K562 (cell line): ENCODE measurements around the gene ASPHD2. TPM values are rescaled to one million over a fixed set of nuclear protein-coding genes. Genes with fewer than 3 reads are reported as not detected.
A peak's percentile ranks its signal among the peaks of the same experiment; 100 is the strongest.

ENCODE experiments used
- GATAD2B ChIP-seq: fragments of 450-650 bp; IDR thresholded peaks from 2 replicates; pipeline ENCODE4 v1.6.1; 2017; ENCODE audit warnings: mild to moderate bottlenecking, borderline replicate concordance
- JUND ChIP-seq, 2 experiments: IDR thresholded peaks; 2 replicates in 1 of 2; 3 replicates in 1 of 2; pipeline ENCODE4 v1.6.1; 2011; ENCODE audit warnings: borderline replicate concordance in 2 of 2, low read depth in 2 of 2, low read length in 2 of 2, improper control_type of control experiment in 1 of 2, missing biosample characterization in 1 of 2, missing genetic modification characterization in 1 of 2, missing genetic modification reagents in 1 of 2
- KAT7 ChIP-seq: sonication (generic); formaldehyde crosslinking; IDR thresholded peaks from 2 replicates; pipeline ENCODE4 v1.8.0; 2022; ENCODE audit warnings: missing genetic modification reagents, mild to moderate bottlenecking, borderline replicate concordance
- MAFK ChIP-seq: IDR thresholded peaks from 2 replicates; pipeline ENCODE4 v1.6.1; 2011; ENCODE audit warnings: low read length, improper control_type of control experiment
- MCM7 ChIP-seq, 2 experiments: fragments of 450-650 bp; IDR thresholded peaks; 2 replicates each; pipeline ENCODE4 v1.6.1; 2016 to 2018
- NCOA4 ChIP-seq: fragments of 450-650 bp; IDR thresholded peaks from 2 replicates; pipeline ENCODE4 v1.6.1; 2018; ENCODE audit warnings: mild to moderate bottlenecking; ENCODE audit not compliant: partially characterized antibody
- NR2C2 ChIP-seq, 2 experiments: fragments of 200-800 bp in 1 of 2; sonication (Bioruptor generic) in 1 of 2; sonication (generic) in 1 of 2; formaldehyde crosslinking in 1 of 2; IDR thresholded peaks; 2 replicates each; pipeline versions ENCODE4 v1.6.1 to v1.8.0; 2016 to 2022; ENCODE audit warnings: mild to moderate bottlenecking in 1 of 2, missing compliant biosample characterization in 1 of 2, missing genetic modification characterization in 1 of 2, missing genetic modification reagents in 1 of 2
- RBM25 ChIP-seq: fragments of 200-400 bp; formaldehyde crosslinking; IDR thresholded peaks from 2 replicates; pipeline ENCODE4 v1.6.1; 2018; ENCODE audit warnings: low read length, low read depth, moderate library complexity; ENCODE audit not compliant: severe bottlenecking
- SMC3 ChIP-seq: conservative IDR thresholded peaks from 2 replicates; pipeline ENCODE4 v1.6.1; 2011; ENCODE audit warnings: low read depth, low read length, improper control_type of control experiment; ENCODE audit not compliant: insufficient read depth
- STAT5A ChIP-seq: IDR thresholded peaks from 2 replicates; pipeline ENCODE4 v1.6.1; 2012; ENCODE audit warnings: low read length, inconsistent platforms, borderline replicate concordance
- XRCC3 ChIP-seq: fragments of 450-650 bp; IDR thresholded peaks from 2 replicates; pipeline ENCODE4 v1.6.1; 2017; ENCODE audit warnings: mild to moderate bottlenecking, moderate library complexity
- YBX1 ChIP-seq: fragments of 450-650 bp; IDR thresholded peaks from 2 replicates; pipeline ENCODE4 v1.7.1; 2016; ENCODE audit warnings: mild to moderate bottlenecking
- ZNF766 ChIP-seq: fragments of 200-800 bp; sonication (Bioruptor generic); conservative IDR thresholded peaks from 2 replicates; pipeline ENCODE4 v1.6.1; 2016; ENCODE audit warnings: missing genetic modification characterization, missing compliant biosample characterization
- ZSCAN32 ChIP-seq: fragments of 450-650 bp; formaldehyde crosslinking; IDR thresholded peaks from 2 replicates; pipeline ENCODE4 v1.4.0; 2020; ENCODE audit warnings: mild to moderate bottlenecking, moderate library complexity
- polyA plus RNA-seq, 8 experiments: library from polyadenylated mRNA; depleted of rRNA in 4 of 8; stranded (reverse) in 5 of 8; unstranded in 3 of 8; fragments of >200 nt; fragmentation: Nextera tagmentation in 2 of 8; fragmentation: Illumina TruSeq in 1 of 8; extraction: Ambion mirVana in 2 of 8; extraction: Trizol in 1 of 8; gene quantifications; 2 replicates each; pipeline versions ENCODE4 v1.2.1 to v1.2.3, GENCODE V29; 2011 to 2014; ENCODE audit warnings: inconsistent platforms in 1 of 8, missing spikeins in 1 of 8
- total RNA-seq, 7 experiments: library from RNA; depleted of rRNA in 6 of 7; stranded (reverse); fragments of >200 nt in 6 of 7; fragmentation: Illumina TruSeq in 2 of 7; extraction: Trizol in 2 of 7; gene quantifications; 2 replicates each; pipeline versions ENCODE4 v1.2.1 to v1.2.3, GENCODE V29; 2011 to 2021; ENCODE audit warnings: low replicate concordance in 1 of 7
- TF ChIP-seq, protein P1 (sequence below): IDR thresholded peaks from 2 replicates; pipeline ENCODE4 v1.6.1; 2016; ENCODE audit warnings: missing genetic modification characterization, missing compliant biosample characterization
- TF ChIP-seq, protein P2 (sequence below): fragments of 450-650 bp; formaldehyde crosslinking; IDR thresholded peaks from 2 replicates; pipeline ENCODE4 v1.4.0; 2020; ENCODE audit warnings: mild to moderate bottlenecking, moderate library complexity
- TF ChIP-seq, protein P3 (sequence below): IDR thresholded peaks from 2 replicates; pipeline ENCODE4 v1.6.1; 2012; ENCODE audit warnings: low read depth, low read length, improper control_type of control experiment, borderline replicate concordance
- TF ChIP-seq, protein P4 (sequence below), 2 experiments: fragments of 150-350 bp in 1 of 2; IDR thresholded peaks; 2 replicates each; pipeline ENCODE4 v1.6.1; 2012 to 2016; ENCODE audit warnings: low read depth in 2 of 2, low read length in 2 of 2, mild to moderate bottlenecking in 1 of 2, moderate library complexity in 1 of 2
- TF ChIP-seq, protein P5 (sequence below): sonication (generic); formaldehyde crosslinking; IDR thresholded peaks from 2 replicates; pipeline ENCODE4 v1.8.0; 2022; ENCODE audit warnings: missing genetic modification reagents, mild to moderate bottlenecking, borderline replicate concordance

Gene ASPHD2
- total and polyA plus RNA-seq, 9 of the 15 experiments (the other 6 are each of a cell fraction or from before 2014, with no cell fraction given): 0.18 to 0.64 (median 0.36) TPM

DNA sequence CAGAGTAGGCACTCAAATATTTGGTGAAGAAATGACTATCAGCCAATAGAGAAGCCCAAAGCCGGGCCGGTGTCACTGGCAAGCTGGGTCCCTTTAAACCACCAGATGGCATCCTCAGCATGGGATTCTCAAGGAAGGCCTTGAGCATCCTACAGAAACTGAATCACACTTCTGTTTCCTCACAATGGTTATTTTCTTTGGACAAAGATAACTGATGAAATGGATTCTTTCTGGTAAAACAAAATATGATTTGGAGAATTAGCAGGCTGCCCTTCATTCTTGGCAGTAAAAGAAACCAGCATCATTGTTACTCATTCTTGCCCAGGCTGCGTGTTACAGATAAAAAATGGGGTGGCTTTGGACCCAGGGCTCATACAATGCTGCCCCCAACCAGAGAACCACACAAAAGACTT, 30.3 kb upstream of the ASPHD2 start (continued):
- TF ChIP-seq, protein P1, sequence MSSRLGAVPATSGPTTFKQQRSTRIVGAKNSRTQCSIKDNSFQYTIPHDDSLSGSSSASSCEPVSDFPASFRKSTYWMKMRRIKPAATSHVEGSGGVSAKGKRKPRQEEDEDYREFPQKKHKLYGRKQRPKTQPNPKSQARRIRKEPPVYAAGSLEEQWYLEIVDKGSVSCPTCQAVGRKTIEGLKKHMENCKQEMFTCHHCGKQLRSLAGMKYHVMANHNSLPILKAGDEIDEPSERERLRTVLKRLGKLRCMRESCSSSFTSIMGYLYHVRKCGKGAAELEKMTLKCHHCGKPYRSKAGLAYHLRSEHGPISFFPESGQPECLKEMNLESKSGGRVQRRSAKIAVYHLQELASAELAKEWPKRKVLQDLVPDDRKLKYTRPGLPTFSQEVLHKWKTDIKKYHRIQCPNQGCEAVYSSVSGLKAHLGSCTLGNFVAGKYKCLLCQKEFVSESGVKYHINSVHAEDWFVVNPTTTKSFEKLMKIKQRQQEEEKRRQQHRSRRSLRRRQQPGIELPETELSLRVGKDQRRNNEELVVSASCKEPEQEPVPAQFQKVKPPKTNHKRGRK (tag): no peak
- no peak for TF ChIP-seq STAT5A
- TF ChIP-seq, protein P2, sequence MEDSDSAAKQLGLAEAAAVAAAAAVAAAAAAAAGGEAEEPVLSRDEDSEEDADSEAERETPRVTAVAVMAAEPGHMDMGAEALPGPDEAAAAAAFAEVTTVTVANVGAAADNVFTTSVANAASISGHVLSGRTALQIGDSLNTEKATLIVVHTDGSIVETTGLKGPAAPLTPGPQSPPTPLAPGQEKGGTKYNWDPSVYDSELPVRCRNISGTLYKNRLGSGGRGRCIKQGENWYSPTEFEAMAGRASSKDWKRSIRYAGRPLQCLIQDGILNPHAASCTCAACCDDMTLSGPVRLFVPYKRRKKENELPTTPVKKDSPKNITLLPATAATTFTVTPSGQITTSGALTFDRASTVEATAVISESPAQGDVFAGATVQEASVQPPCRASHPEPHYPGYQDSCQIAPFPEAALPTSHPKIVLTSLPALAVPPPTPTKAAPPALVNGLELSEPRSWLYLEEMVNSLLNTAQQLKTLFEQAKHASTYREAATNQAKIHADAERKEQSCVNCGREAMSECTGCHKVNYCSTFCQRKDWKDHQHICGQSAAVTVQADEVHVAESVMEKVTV (CRISPR knock-in tag): peak; percentile 83
- TF ChIP-seq, protein P3, sequence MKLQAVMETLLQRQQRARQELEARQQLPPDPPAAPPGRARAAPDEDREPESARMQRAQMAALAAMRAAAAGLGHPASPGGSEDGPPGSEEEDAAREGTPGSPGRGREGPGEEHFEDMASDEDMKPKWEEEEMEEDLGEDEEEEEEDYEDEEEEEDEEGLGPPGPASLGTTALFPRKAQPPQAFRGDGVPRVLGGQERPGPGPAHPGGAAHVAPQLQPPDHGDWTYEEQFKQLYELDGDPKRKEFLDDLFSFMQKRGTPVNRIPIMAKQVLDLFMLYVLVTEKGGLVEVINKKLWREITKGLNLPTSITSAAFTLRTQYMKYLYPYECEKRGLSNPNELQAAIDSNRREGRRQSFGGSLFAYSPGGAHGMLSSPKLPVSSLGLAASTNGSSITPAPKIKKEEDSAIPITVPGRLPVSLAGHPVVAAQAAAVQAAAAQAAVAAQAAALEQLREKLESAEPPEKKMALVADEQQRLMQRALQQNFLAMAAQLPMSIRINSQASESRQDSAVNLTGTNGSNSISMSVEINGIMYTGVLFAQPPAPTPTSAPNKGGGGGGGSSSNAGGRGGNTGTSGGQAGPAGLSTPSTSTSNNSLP: no peak
- no peak for TF ChIP-seq GATAD2B
- TF ChIP-seq, protein P4, sequence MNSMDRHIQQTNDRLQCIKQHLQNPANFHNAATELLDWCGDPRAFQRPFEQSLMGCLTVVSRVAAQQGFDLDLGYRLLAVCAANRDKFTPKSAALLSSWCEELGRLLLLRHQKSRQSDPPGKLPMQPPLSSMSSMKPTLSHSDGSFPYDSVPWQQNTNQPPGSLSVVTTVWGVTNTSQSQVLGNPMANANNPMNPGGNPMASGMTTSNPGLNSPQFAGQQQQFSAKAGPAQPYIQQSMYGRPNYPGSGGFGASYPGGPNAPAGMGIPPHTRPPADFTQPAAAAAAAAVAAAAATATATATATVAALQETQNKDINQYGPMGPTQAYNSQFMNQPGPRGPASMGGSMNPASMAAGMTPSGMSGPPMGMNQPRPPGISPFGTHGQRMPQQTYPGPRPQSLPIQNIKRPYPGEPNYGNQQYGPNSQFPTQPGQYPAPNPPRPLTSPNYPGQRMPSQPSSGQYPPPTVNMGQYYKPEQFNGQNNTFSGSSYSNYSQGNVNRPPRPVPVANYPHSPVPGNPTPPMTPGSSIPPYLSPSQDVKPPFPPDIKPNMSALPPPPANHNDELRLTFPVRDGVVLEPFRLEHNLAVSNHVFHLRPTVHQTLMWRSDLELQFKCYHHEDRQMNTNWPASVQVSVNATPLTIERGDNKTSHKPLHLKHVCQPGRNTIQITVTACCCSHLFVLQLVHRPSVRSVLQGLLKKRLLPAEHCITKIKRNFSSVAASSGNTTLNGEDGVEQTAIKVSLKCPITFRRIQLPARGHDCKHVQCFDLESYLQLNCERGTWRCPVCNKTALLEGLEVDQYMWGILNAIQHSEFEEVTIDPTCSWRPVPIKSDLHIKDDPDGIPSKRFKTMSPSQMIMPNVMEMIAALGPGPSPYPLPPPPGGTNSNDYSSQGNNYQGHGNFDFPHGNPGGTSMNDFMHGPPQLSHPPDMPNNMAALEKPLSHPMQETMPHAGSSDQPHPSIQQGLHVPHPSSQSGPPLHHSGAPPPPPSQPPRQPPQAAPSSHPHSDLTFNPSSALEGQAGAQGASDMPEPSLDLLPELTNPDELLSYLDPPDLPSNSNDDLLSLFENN (IDR thresholded peaks at IDR 0.05; ENCODE audit: low read depth in 2 of 2, low read length in 2 of 2): no peak
- no peak for TF ChIP-seq NR2C2 (CRISPR knock-in tag; IDR thresholded peaks at IDR 0.05)
- no peak for TF ChIP-seq NR2C2 (tag; IDR thresholded peaks at IDR 0.05)
- TF ChIP-seq MCM7 (IDR thresholded peaks at IDR 0.05): no peak
- TF ChIP-seq JUND (IDR thresholded peaks at IDR 0.05; ENCODE audit: borderline replicate concordance, low read depth, low read length): no peak
- TF ChIP-seq JUND (tag; IDR thresholded peaks at IDR 0.05; ENCODE audit: borderline replicate concordance, low read depth, low read length): no peak; the same call in 2 of the 3 replicates
- TF ChIP-seq KAT7 (CRISPR knock-in tag): no peak
- peak; percentile 36 for TF ChIP-seq RBM25
- no peak for TF ChIP-seq ZNF766 (CRISPR knock-in tag)
- TF ChIP-seq ZSCAN32 (CRISPR knock-in tag): no peak
- TF ChIP-seq NCOA4: no peak
- TF ChIP-seq YBX1: no peak
- TF ChIP-seq MAFK: no peak
- TF ChIP-seq SMC3: peak; percentile 86
- TF ChIP-seq XRCC3: no peak
- TF ChIP-seq, protein P5, sequence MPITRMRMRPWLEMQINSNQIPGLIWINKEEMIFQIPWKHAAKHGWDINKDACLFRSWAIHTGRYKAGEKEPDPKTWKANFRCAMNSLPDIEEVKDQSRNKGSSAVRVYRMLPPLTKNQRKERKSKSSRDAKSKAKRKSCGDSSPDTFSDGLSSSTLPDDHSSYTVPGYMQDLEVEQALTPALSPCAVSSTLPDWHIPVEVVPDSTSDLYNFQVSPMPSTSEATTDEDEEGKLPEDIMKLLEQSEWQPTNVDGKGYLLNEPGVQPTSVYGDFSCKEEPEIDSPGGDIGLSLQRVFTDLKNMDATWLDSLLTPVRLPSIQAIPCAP (CRISPR knock-in tag): no peak
